HepG2 (cell line): ENCODE results near the gene SIVA1. TPM values are rescaled to one million over a fixed set of nuclear protein-coding genes. Genes with fewer than 3 reads are reported as not detected.

Experiments used
- AGO2 ChIP-seq: fragments of 200-400 bp; formaldehyde crosslinking; optimal IDR thresholded peaks from 2 replicates; pipeline ENCODE3; 2017; ENCODE audit warnings: mild to moderate bottlenecking, low read depth, low read length, moderate library complexity
- CENPT ChIP-seq: sonication (generic); formaldehyde crosslinking; IDR thresholded peaks from 2 replicates; pipeline ENCODE4 v1.8.0; 2022; ENCODE audit warnings: low read depth, mild to moderate bottlenecking, moderate library complexity, missing genetic modification reagents
- FOSL2 ChIP-seq: sonication (generic); formaldehyde crosslinking; IDR thresholded peaks from 2 replicates; pipeline ENCODE4 v1.4.0; 2020; ENCODE audit warnings: missing genetic modification reagents
- FOXO4 ChIP-seq: sonication (generic); formaldehyde crosslinking; conservative IDR thresholded peaks from 2 replicates; pipeline ENCODE4 v1.8.1; 2023; ENCODE audit warnings: missing genetic modification reagents
- HES4 ChIP-seq: sonication (generic); formaldehyde crosslinking; IDR thresholded peaks from 2 replicates; pipeline ENCODE4 v1.9.0; 2021; ENCODE audit warnings: mild to moderate bottlenecking, missing genetic modification reagents, borderline replicate concordance
- KDM2A ChIP-seq: sonication (generic); formaldehyde crosslinking; IDR thresholded peaks from 2 replicates; pipeline ENCODE4 v1.4.0; 2020; ENCODE audit warnings: low read depth, missing genetic modification reagents, borderline replicate concordance
- MYC ChIP-seq: sonication (generic); formaldehyde crosslinking; IDR thresholded peaks from 2 replicates; pipeline ENCODE4 v1.9.0; 2021; ENCODE audit warnings: missing genetic modification reagents, borderline replicate concordance
- NR2F2 ChIP-seq: IDR thresholded peaks from 2 replicates; pipeline ENCODE4 v1.6.1; 2012; ENCODE audit warnings: low read depth, inconsistent platforms, borderline replicate concordance
- ONECUT2 ChIP-seq: sonication (generic); formaldehyde crosslinking; IDR thresholded peaks from 2 replicates; pipeline ENCODE4 v1.4.0; 2020; ENCODE audit warnings: missing genetic modification reagents
- PRMT3 ChIP-seq: sonication (generic); formaldehyde crosslinking; IDR thresholded peaks from 2 replicates; pipeline ENCODE4 v1.8.1; 2022; ENCODE audit warnings: low read depth, mild to moderate bottlenecking, moderate library complexity, missing genetic modification reagents, borderline replicate concordance
- RXRA ChIP-seq: sonication (generic); formaldehyde crosslinking; IDR thresholded peaks from 2 replicates; pipeline ENCODE4 v1.5.1; 2020; ENCODE audit warnings: missing genetic modification reagents
- RXRB ChIP-seq: IDR thresholded peaks from 2 replicates; pipeline ENCODE4 v1.6.1; 2016; ENCODE audit warnings: borderline replicate concordance, missing genetic modification reagents, missing compliant biosample characterization
- SMC3 ChIP-seq: IDR thresholded peaks from 2 replicates; pipeline ENCODE4 v1.6.1; 2011; ENCODE audit warnings: low read length, improper control_type of control experiment
- SRY ChIP-seq: sonication (generic); formaldehyde crosslinking; IDR thresholded peaks from 2 replicates; pipeline ENCODE4 v1.8.0; 2022; ENCODE audit warnings: mild to moderate bottlenecking, missing genetic modification reagents
- TBP ChIP-seq: sonication (generic); formaldehyde crosslinking; IDR thresholded peaks from 2 replicates; pipeline ENCODE4 v1.5.0; 2020; ENCODE audit warnings: missing genetic modification reagents
- U2AF2 ChIP-seq: fragments of 200-400 bp; formaldehyde crosslinking; IDR thresholded peaks from 2 replicates; pipeline ENCODE4 v1.6.1; 2017; ENCODE audit warnings: low read depth, mild to moderate bottlenecking, low read length
- ZBTB7B ChIP-seq: sonication (generic); formaldehyde crosslinking; IDR thresholded peaks from 2 replicates; pipeline ENCODE4 v1.4.0; 2020; ENCODE audit warnings: missing genetic modification reagents
- ZNF143 ChIP-seq: sonication (generic); formaldehyde crosslinking; IDR thresholded peaks from 2 replicates; pipeline ENCODE4 v1.4.0; 2020; ENCODE audit warnings: missing genetic modification reagents
- ZNF292 ChIP-seq: sonication (generic); formaldehyde crosslinking; IDR thresholded peaks from 2 replicates; pipeline ENCODE4 v1.8.1; 2022; ENCODE audit warnings: mild to moderate bottlenecking, low read depth, missing genetic modification reagents, borderline replicate concordance
- ZNF446 ChIP-seq: sonication (generic); formaldehyde crosslinking; IDR thresholded peaks from 2 replicates; pipeline ENCODE4 v1.5.0; 2020; ENCODE audit warnings: mild to moderate bottlenecking, missing genetic modification reagents
- ZNF619 ChIP-seq: sonication (generic); formaldehyde crosslinking; IDR thresholded peaks from 2 replicates; pipeline ENCODE4 v1.4.0; 2020; ENCODE audit warnings: mild to moderate bottlenecking, missing genetic modification reagents
- ZNF660 ChIP-seq: sonication (generic); formaldehyde crosslinking; IDR thresholded peaks from 2 replicates; pipeline ENCODE4 v1.5.1; 2020; ENCODE audit warnings: mild to moderate bottlenecking, low read depth, missing genetic modification reagents, borderline replicate concordance
- ZSCAN29 ChIP-seq: sonication (generic); formaldehyde crosslinking; conservative IDR thresholded peaks from 2 replicates; pipeline ENCODE4 v1.4.0; 2020; ENCODE audit warnings: mild to moderate bottlenecking, missing genetic modification reagents
- polyA plus RNA-seq, 8 experiments: library from polyadenylated mRNA; depleted of rRNA in 3 of 8; stranded (reverse) in 7 of 8; unstranded in 1 of 8; fragments of >200 nt; fragmentation: Illumina TruSeq in 4 of 8; extraction: Trizol in 4 of 8; gene quantifications; 2 replicates each; pipeline versions ENCODE4 v1.2.1 to v1.2.3, GENCODE V29; 2011 to 2016; ENCODE audit warnings: low read depth in 4 of 8, missing spikeins in 1 of 8, mixed read lengths in 1 of 8; ENCODE audit not compliant: insufficient read depth in 1 of 8
- total RNA-seq, 5 experiments: library from RNA; depleted of rRNA; stranded (reverse); fragments of >200 nt; fragmentation: Illumina TruSeq; extraction: Trizol; gene quantifications; 2 replicates each; pipeline ENCODE4 v1.2.3, GENCODE V29; 2016; ENCODE audit warnings: low read depth in 1 of 5
- TF ChIP-seq, protein P1 (sequence below): sonication (generic); formaldehyde crosslinking; IDR thresholded peaks from 2 replicates; pipeline ENCODE4 v1.8.1; 2022; ENCODE audit warnings: low read depth, mild to moderate bottlenecking, missing genetic modification reagents
- TF ChIP-seq, protein P2 (sequence below): sonication (generic); formaldehyde crosslinking; IDR thresholded peaks from 2 replicates; pipeline ENCODE4 v1.9.0; 2022; ENCODE audit warnings: low read depth, missing genetic modification reagents

The SIVA1 gene
- total and polyA plus RNA-seq, 2 of the 13 experiments (the other 11 are each of a cell fraction or from before 2014, with no cell fraction given) = 123 to 186 TPM

- TF ChIP-seq, protein P1, sequence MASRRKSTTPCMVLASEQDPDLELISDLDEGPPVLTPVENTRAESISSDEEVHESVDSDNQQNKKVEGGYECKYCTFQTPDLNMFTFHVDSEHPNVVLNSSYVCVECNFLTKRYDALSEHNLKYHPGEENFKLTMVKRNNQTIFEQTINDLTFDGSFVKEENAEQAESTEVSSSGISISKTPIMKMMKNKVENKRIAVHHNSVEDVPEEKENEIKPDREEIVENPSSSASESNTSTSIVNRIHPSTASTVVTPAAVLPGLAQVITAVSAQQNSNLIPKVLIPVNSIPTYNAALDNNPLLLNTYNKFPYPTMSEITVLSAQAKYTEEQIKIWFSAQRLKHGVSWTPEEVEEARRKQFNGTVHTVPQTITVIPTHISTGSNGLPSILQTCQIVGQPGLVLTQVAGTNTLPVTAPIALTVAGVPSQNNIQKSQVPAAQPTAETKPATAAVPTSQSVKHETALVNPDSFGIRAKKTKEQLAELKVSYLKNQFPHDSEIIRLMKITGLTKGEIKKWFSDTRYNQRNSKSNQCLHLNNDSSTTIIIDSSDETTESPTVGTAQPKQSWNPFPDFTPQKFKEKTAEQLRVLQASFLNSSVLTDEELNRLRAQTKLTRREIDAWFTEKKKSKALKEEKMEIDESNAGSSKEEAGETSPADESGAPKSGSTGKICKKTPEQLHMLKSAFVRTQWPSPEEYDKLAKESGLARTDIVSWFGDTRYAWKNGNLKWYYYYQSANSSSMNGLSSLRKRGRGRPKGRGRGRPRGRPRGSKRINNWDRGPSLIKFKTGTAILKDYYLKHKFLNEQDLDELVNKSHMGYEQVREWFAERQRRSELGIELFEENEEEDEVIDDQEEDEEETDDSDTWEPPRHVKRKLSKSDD (CRISPR knock-in tag) = 0 out of 2 replicates have a peak, but pooled peaks have one; percentile 21
- TF ChIP-seq SRY = no peak
- TF ChIP-seq AGO2 = peak; percentile 15
- TF ChIP-seq ZNF619 = no peak
- TF ChIP-seq NR2F2 = no peak
- peak; percentile 28; the same call in 1 of the 2 replicates for TF ChIP-seq KDM2A
- no peak for TF ChIP-seq TBP (CRISPR knock-in tag)
- peak; percentile 95 for TF ChIP-seq RXRA (CRISPR knock-in tag)
- no peak for TF ChIP-seq CENPT (CRISPR knock-in tag)
- TF ChIP-seq HES4 (CRISPR knock-in tag) = no peak
- peak; percentile 63; the same call in 1 of the 2 replicates for TF ChIP-seq MYC (CRISPR knock-in tag)
- no peak for TF ChIP-seq ONECUT2 (CRISPR knock-in tag)
- peak; percentile 17; the same call in 1 of the 2 replicates for TF ChIP-seq SMC3
- TF ChIP-seq ZNF446 = no peak
- TF ChIP-seq ZBTB7B = peak; percentile 83
- peak; percentile 68 for TF ChIP-seq RXRB (CRISPR knock-in tag)
- TF ChIP-seq PRMT3 (CRISPR knock-in tag) = no peak
- TF ChIP-seq ZSCAN29 (CRISPR knock-in tag) = 0 out of 2 replicates have a peak, but pooled peaks have one; percentile 39
- peak; percentile 22; the same call in 1 of the 2 replicates for TF ChIP-seq ZNF143 (CRISPR knock-in tag)
- no peak for TF ChIP-seq U2AF2
- TF ChIP-seq, protein P2, sequence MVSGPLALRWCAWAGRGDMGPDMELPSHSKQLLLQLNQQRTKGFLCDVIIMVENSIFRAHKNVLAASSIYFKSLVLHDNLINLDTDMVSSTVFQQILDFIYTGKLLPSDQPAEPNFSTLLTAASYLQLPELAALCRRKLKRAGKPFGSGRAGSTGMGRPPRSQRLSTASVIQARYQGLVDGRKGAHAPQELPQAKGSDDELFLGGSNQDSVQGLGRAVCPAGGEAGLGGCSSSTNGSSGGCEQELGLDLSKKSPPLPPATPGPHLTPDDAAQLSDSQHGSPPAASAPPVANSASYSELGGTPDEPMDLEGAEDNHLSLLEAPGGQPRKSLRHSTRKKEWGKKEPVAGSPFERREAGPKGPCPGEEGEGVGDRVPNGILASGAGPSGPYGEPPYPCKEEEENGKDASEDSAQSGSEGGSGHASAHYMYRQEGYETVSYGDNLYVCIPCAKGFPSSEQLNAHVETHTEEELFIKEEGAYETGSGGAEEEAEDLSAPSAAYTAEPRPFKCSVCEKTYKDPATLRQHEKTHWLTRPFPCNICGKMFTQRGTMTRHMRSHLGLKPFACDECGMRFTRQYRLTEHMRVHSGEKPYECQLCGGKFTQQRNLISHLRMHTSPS (CRISPR knock-in tag) = peak; percentile 97
- peak; percentile 20; the same call in 1 of the 2 replicates for TF ChIP-seq FOSL2
- TF ChIP-seq FOXO4 (CRISPR knock-in tag) = 0 out of 2 replicates have a peak, but pooled peaks have one; percentile 58
- TF ChIP-seq ZNF660 (CRISPR knock-in tag) = no peak
- 0 out of 2 replicates have a peak, but pooled peaks have one; percentile 34 for TF ChIP-seq ZNF292 (CRISPR knock-in tag)
Measured at GRCh38 chr14:104726600-104727451, 26.1 kb upstream of the SIVA1 start (continued).
